ENCODE data around the gene UPK1B.
"Not testable (repeated sequence)": the region's sequence is repeated elsewhere in the genome, so short reads cannot be mapped to it uniquely, and the experiment has no call there.

The UPK1B gene

GRCh38 chr3:119173325-119173724, at the start of gene UPK1B:
TSS of gene UPK1B (plus strand) at chr3:119173598. CDS start at chr3:119186742, 13,144 bp downstream.
- DNase-seq (ENCODE audit: low read depth in 2 of 2) = no peak

GRCh38 chr3:119125342-119125741, 48.1 kb upstream of the UPK1B start:
- no peak for DNase-seq (ENCODE audit: low read depth in 2 of 2)

GRCh38 chr3:119125742-119126504, 47.5 kb upstream of the UPK1B start:
- DNase-seq (ENCODE audit: low read depth in 2 of 2) = no peak

GRCh38 chr3:119130291-119130690, 43.1 kb upstream of the UPK1B start:
- DNase-seq (ENCODE audit: low read depth in 2 of 2) = not testable (repeated sequence)

- not testable (repeated sequence) for DNase-seq (ENCODE audit: low read depth in 2 of 2)
These were observed 41.1 kb upstream of the UPK1B start for GRCh38 chr3:119132291-119132690.

GRCh38 chr3:119139360-119139759, 34.0 kb upstream of the UPK1B start:
- DNase-seq (ENCODE audit: low read depth in 2 of 2) = not testable (repeated sequence)

GRCh38 chr3:119140466-119140865, 32.9 kb upstream of the UPK1B start:
- DNase-seq (ENCODE audit: low read depth in 2 of 2) = no peak

GRCh38 chr3:119145128-119145499, 28.3 kb upstream of the UPK1B start:
- DNase-seq (ENCODE audit: low read depth in 2 of 2) = no peak

GRCh38 chr3:119145500-119146167, 27.8 kb upstream of the UPK1B start, which contains the start of gene TEX55:
TSS of gene TEX55 (plus strand) at chr3:119146165. CDS start at chr3:119146190, 25 bp downstream.
- DNase-seq (ENCODE audit: low read depth in 2 of 2) = no peak

GRCh38 chr3:119146578-119147375, 26.6 kb upstream of the UPK1B start:
- DNase-seq (ENCODE audit: low read depth in 2 of 2) = no peak

- DNase-seq (ENCODE audit: low read depth in 2 of 2) = no peak
These were observed 25.9 kb upstream of the UPK1B start for GRCh38 chr3:119147494-119147893.

- DNase-seq (ENCODE audit: low read depth in 2 of 2) = no peak
These were observed 24.8 kb upstream of the UPK1B start for GRCh38 chr3:119148493-119149180.

GRCh38 chr3:119149484-119149883, 23.9 kb upstream of the UPK1B start:
- no peak for DNase-seq (ENCODE audit: low read depth in 2 of 2)

GRCh38 chr3:119156868-119157267, 16.5 kb upstream of the UPK1B start:
- DNase-seq (ENCODE audit: low read depth in 2 of 2) = no peak

GRCh38 chr3:119157971-119158370, 15.4 kb upstream of the UPK1B start:
- no peak for DNase-seq (ENCODE audit: low read depth in 2 of 2)

GRCh38 chr3:119160361-119160760, 13.0 kb upstream of the UPK1B start:
- DNase-seq (ENCODE audit: low read depth in 2 of 2) = no peak

GRCh38 chr3:119160815-119161214, 12.6 kb upstream of the UPK1B start:
- no peak for DNase-seq (ENCODE audit: low read depth in 2 of 2)

- DNase-seq (ENCODE audit: low read depth in 2 of 2) = no peak
These were observed 12.2 kb upstream of the UPK1B start for GRCh38 chr3:119161240-119161639.

- DNase-seq (ENCODE audit: low read depth in 2 of 2) = not testable (repeated sequence)
These were observed 8.7 kb upstream of the UPK1B start for GRCh38 chr3:119164745-119165144.

- DNase-seq (ENCODE audit: low read depth in 2 of 2) = no peak
These were observed 2.6 kb upstream of the UPK1B start for GRCh38 chr3:119170821-119171220.

- no peak for DNase-seq (ENCODE audit: low read depth in 2 of 2)
These were observed 2.7 kb downstream of the UPK1B start for GRCh38 chr3:119175872-119176756.

Measured in stimulated activated CD8-positive, alpha-beta memory T cell treated with anti-CD3 and anti-CD28 coated beads, Interleukin-2, amount 100 ng/mL, for 48 hours (primary cell).